MM.1S (cell line): ENCODE measurements around the gene SPRED2.

ENCODE experiments used
- CTCF ChIP-seq: fragments of 300-600 bp; sonication (generic); IDR thresholded peaks from 2 replicates; pipeline ENCODE4 v1.5.1; 2016; ENCODE audit warnings: antibody characterized with exemption, low read length, mixed read lengths
- EZH2 ChIP-seq: fragments of 300-600 bp; sonication (generic); optimal IDR thresholded peaks from 2 replicates; pipeline ENCODE3; 2017; ENCODE audit warnings: low read depth, mild to moderate bottlenecking, antibody characterized with exemption, low read length, mixed read lengths

GRCh38 chr2:65413610-65414009 lies 18.8 kb downstream of the SPRED2 start:
- TF ChIP-seq CTCF (no peak), EZH2 (no peak)
